Ureter (tissue), 1 donor: Measurements from ENCODE around the gene TMEM131. TPM values are rescaled to one million over a fixed set of nuclear protein-coding genes. Genes with fewer than 3 reads are reported as not detected.
"Not testable (repeated sequence)": the region's sequence is repeated elsewhere in the genome, so short reads cannot be mapped to it uniquely, and the experiment has no call there.

Experiments
- DNase-seq: peaks from one replicate; pipeline ENCODE4 v3.0.0-alpha.2; 2020; ENCODE audit warnings: low spot score
- total RNA-seq: library from RNA; stranded (reverse); gene quantifications from one replicate; pipeline ENCODE4 v1.2.4, GENCODE V29; 2023
- donor health status: DM: yes; HTN: yes; CAD: no.

Gene TMEM131
- total RNA-seq, 1 donor from 2014 or later, result 67.7 TPM

DNA sequence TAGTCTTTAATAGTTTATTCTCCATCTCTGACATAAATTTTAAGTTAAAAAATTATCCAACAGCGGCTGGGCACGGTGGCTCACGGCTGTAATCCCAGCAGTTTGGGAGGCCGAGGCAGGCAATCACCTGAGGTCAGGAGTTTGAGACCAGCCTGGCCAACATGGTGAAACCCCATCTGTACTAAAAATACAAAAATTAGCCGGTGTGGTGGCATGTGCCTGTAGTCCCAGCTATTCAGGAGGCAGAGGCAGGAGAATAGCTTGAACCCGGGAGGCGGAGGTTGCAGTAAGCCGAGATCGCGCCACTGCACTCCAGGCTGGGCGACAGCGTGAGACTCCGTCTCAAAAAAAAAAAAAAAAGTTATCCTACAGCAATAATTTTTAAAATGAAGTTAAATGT, 39.0 kb downstream of the TMEM131 start:
- not testable (repeated sequence) for DNase-seq

DNA sequence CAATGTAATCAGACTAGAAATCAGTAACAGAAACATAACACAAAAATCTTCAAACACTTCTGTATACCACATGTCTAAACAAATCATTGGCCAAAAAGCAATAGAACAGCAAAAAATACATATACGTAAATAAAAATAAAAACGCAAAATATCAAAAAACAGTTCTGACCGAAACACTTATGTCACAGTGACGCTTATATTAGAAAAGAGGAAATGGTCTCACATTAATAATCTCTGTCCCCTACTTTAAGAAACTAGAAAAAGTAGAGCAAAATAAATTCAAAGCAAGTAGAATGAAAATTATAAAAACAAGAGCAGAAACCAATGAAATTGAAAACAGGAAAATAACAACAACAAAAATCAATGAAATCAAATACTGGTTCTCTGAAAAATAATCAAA, 41.9 kb downstream of the TMEM131 start:
- DNase-seq, result no peak

DNA sequence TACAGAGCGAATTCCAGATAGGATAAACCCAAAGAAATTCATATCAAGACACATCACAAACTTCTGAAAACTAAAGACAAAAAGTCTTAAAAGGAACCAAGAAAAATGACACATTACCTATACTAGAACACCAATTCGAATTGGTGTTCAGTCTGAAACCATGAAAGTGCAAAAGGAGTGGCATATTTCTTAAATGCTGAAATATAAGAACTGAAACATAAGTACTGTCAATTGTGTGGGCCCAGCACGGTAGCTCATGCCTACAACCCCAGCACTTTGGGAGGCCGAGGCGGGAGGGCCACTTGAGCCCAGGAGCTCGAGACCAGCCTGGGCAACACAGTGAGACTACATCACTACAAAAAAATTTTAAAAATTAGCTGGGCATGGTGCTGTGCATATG, 43.4 kb downstream of the TMEM131 start:
- no peak for DNase-seq

GRCh38 chr2:97951155-97951680, 44.5 kb downstream of the TMEM131 start:
- no peak for DNase-seq

DNA sequence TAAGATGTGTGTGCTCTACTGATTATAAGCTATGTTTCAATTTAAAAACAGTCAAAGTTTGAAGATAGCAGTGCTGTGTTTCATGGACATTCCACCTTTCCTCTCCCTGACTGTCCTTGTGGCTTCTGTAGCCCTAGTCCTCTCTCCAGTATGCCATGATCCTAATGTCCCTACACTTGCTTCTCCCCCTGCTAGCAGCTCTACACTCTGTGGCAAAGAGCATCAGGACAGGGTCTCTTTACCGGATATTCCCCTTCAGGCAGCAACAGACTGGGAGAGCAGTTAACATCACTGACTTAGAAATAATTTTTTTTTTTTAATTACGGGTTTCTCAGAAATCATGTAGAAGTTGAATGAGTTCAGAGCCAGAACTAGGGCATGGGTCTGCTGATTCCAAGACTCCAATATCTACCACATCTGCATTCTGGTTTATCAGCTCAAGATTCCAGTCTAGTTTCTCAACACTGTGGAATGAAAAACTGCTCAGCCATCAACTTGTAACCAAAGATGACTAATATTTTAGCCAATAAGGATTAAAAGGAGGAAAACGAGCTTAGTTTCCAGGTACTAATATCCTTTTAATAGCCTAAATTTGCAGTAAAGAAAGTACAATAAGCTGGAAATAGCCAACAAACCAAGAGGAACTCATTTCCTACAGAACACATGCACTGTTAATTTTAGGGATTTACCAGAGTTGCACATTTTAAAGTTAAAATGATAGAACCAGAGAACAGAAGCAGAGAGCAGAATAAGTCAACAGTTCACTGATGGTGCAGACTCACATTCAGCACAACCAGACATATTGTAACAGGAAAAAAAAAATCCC, 45.2 kb downstream of the TMEM131 start:
- DNase-seq, result no peak

GRCh38 chr2:97948926-97949325, 46.8 kb downstream of the TMEM131 start:
- DNase-seq, result no peak

DNA sequence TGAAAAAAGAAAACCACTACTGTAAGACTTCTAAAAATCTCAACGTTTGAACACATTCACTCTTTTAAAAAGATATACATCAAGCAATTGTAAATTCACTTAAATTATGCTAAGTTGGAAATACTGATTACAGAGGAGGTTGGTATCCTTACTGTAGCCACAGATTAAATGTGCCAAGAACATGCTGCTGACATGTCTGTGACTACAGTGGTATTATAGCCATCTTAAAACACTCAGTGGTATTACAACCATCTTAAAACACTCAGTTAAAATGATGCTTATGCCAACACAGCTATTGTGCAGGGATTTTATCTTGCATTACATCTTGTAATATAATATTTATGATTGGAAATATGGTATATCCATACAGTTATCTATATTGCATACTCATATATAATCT, 50.0 kb downstream of the TMEM131 start:
- DNase-seq, result no peak

GRCh38 chr2:97936881-97937280, 58.9 kb downstream of the TMEM131 start:
- no peak for DNase-seq

DNA sequence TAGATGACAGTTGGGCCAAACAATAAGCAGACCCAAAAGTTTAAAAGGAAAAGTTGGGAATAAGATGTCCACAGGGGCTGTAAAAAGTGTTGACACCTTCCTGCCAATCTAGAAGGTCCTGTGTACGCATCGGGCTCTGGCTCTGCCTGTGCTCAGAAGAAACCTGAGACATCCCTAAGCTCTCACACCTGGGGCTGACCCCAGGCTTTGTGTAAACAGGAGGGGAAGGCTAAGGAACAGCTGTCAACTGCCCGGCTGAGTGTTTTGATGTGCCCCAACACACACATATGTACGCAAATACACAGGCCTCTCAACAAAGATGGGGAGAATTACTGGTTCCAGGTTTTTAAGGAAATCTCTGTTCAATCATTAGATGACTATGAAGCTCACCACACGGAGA, 59.5 kb downstream of the TMEM131 start:
- no peak for DNase-seq

GRCh38 chr2:97935719-97936161, 60.0 kb downstream of the TMEM131 start:
- DNase-seq, result no peak

DNA sequence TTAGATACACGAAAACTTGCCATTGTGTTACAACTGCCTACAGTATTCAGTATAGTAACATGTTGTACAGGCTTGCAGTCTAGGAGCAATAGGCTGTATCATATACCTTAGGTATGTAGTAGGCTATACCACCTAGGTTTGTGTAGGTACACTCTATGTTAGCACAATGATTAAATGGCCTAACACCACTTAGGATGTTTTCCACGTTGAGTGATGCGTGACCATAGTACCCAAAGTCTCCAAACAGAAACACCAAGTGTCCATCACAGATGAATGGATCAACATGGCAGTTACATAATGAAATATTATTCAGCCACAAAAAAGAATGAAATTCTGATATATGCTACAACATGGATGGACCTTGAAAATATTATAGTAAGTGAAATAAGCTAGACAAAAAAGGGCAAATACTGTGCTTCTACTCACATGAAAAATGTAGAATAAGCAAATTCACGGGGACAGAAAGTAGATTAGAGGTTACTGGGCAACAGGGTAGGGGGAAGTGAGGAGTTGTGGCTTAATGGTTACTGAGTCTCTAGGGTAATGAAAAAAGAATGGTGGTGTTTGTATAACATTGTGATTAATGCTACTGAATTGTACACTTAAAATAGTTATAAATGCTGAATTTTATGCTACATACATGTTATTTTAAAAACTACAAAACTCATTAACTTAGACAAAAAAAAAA, 62.6 kb downstream of the TMEM131 start:
- no peak for DNase-seq

DNA sequence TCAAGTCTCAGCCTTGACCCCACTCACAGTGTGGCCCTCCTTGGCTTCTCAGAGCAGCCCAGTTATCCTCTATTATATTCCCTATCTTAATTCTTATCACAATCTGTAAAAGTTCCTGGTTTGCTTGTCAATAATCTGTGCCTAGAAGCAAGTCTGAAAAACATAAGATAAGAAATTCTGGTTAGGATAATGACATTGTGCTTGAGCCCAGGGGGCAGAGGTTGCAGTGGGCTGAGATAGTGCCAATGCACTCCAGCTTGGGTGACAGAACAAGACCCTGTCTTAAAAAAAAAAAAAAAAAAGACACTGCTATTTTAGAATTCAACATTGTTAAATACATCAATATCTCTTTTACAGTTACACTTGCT, 63.9 kb downstream of the TMEM131 start:
- no peak for DNase-seq

DNA sequence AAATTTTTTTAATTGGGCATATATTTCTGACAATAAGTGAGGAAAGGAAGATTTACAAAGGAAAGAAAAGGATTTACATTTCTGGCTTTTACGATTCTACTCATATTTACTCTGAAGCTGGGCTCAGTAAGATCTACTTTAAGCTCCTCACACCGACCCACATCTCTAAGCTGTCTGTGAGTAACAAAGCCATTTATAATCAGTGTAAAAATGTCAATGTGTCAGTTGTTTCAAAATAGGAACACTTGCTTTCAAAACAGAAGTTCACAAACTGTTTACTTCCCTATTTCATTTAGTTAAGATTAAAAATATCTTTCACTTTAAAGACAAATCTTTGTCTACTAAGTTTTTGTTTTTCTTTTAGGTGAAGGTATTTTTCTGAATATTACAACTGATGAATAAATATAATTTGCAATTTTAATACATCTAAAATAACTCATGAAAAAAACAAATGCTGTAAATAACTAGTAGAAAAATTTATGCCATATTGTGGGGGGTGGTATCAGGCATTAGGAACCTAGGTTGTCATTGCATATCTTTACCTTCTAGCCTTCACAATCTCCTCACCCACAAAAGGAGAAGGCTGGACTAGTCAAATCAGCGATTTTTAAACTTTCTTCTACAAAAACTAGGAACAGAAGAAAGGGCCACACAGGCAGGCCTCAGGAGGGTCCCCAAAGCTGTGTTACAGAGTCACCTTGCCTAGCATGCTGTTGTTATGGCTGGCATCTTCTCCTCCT, 64.5 kb downstream of the TMEM131 start:
- DNase-seq, result no peak

- no peak for DNase-seq
Observed at GRCh38 chr2:97928591-97928990, 67.2 kb downstream of the TMEM131 start.

DNA sequence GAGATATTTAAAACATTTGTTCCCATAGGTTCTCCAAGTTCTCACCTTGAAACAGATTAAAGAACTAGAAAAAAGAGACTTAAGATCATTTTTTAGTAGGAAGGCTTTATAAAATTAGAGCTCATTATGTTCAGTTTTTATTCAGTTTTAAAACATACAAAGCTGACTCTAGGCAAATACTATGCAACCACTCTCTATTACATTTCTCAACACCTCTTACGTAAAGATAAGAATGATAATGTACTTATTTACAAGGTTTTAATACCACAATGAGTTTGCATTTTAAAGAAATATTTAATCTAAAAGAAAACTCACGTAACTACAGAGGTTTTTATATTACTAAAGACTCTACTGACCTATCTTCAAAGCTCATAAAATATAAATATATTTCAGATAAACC, 68.8 kb downstream of the TMEM131 start:
- DNase-seq, result no peak

GRCh38 chr2:97924194-97924593, 71.6 kb downstream of the TMEM131 start:
- no peak for DNase-seq

DNA sequence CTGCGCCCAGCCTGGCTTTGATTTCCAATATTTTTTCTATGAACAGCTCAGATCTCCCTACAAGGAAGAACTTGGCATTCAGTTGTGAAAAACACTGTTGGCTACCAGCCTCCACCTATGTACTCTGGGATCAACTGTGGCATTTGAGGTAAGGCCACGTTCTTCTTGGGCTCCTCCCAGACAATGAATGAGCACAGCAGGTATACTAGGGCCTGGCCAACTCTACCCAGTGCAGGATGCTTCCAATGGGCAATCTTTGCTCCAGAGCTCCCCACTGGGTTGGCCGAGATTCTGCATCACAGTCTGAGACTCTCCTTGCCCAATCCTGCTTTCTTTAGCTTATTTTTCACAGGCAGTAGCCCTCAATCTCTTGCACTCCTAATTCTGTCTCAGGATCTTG, 75.9 kb downstream of the TMEM131 start:
- no peak for DNase-seq

- no peak for DNase-seq
Observed at GRCh38 chr2:97918818-97919217, 76.9 kb downstream of the TMEM131 start.

- DNase-seq, result not testable (repeated sequence)
Observed at GRCh38 chr2:97917668-97918067, 78.1 kb downstream of the TMEM131 start.

DNA sequence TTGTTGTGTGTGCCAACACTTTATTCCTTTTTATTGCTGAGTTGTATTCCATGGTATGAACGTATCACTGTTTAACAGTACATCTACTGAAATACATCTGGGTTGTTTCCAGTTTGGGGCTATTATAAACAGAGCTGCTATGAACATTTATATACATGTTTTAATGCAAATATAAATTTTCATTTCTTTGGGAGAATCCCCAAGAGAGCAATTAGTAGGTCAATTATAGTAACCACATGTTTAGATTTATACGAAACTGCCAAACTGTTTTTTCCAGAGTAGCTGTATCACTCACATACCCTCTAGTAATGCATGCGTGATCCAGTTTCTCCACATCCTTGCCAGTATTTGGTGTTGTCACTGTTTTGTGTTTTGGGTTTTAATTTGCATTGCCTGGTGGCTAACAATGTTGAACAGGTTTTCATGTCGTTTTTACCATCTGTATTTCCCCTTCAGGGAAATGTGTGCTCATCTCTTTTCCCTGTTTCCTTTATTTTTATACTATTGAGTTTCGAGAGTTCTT, 81.0 kb downstream of the TMEM131 start:
- no peak for DNase-seq

DNA sequence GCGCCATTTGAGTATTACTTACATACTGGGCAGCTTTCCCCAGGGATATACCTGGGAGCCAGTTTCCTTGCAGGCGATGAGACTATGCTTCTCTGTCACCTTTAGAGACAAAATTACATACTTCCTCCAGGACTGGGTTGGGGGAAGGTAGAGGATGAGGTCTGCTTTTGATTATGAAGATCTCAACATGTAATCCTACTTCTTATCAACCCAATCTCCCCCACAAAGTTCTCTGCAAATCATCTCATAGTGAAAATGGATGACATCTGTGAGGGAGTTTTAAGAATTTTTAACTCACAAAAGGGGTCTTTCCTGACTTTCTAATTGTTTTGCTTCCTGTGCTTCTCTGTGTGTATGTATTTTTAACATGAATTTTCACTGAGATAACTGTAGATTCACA, 81.9 kb downstream of the TMEM131 start:
- no peak for DNase-seq

DNA sequence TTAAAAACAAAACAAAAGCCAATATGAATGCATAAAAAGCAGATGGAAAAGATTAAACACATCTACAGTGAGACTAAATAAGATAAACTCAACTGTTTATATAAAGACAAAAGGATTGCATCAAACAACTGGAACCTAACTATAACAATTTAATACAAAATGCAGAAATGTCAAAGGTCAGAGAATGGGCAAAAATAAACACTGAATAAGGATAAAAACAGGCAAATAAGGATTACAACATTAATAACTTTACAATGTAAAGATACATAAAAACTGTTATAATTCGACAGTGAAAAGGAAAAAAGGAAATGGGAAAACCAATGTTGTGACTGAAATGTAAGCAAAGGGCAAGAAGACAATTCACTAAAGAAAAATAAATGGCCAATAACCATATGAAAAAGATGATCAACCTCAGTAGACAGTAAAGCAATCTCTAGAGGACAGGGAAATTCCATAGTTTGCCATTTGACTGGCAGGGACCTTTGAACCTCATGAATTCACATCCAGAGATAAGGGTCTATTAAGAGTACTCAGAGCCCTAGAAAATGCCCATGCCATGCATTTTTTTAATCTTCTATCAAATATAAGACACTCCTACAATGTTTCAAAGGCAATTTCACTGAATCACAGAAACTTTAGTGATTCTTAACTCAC, 83.7 kb downstream of the TMEM131 start:
- no peak for DNase-seq
